CD14-positive monocyte (primary cell): ENCODE measurements around the gene IQSEC3. TPM values are rescaled to one million over a fixed set of nuclear protein-coding genes. Genes with fewer than 3 reads are reported as not detected.

ENCODE experiments used
- DNase-seq, 3 donors: peaks; one replicate each; pipeline ENCODE4 v3.0.0-alpha.2; 2011 to 2022
- H2AFZ ChIP-seq: 2 replicates; pipeline ENCODE4 v1.6.0; 2012; ENCODE audit warnings: mild to moderate bottlenecking, low read depth, low read length, inconsistent platforms; ENCODE audit not compliant: insufficient read depth, poor library complexity, severe bottlenecking
- H3K27ac ChIP-seq, 2 donors: 1 replicate in 1 of 2; 2 replicates in 1 of 2; pipeline ENCODE4 v1.5.1; 2012 to 2013; ENCODE audit warnings: low read length in 2 of 2, control low read depth in 1 of 2, inconsistent platforms in 1 of 2, low read depth in 1 of 2, mild to moderate bottlenecking in 1 of 2
- H3K27me3 ChIP-seq, 2 donors: one replicate each; pipeline versions ENCODE4 v1.6.0 to v1.6.1; 2011 to 2013; ENCODE audit warnings: low read length in 2 of 2; ENCODE audit not compliant: control insufficient read depth in 2 of 2, insufficient read depth in 2 of 2
- H3K36me3 ChIP-seq, 2 donors: replicated peaks in 1 of 2; 1 replicate in 1 of 2; 2 replicates in 1 of 2; pipeline versions ENCODE4 v1.5.1 to v1.6.1; 2012 to 2013; ENCODE audit warnings: low read length in 2 of 2, control low read depth in 1 of 2, inconsistent platforms in 1 of 2, mild to moderate bottlenecking in 1 of 2; ENCODE audit not compliant: insufficient read depth in 2 of 2, control insufficient read depth in 1 of 2
- H3K4me1 ChIP-seq, 2 donors: 1 replicate in 1 of 2; 2 replicates in 1 of 2; pipeline versions ENCODE4 v1.5.1 to v1.6.1; 2012 to 2013; ENCODE audit warnings: low read length in 2 of 2, control low read depth in 1 of 2, inconsistent platforms in 1 of 2, mild to moderate bottlenecking in 1 of 2, moderate library complexity in 1 of 2; ENCODE audit not compliant: insufficient read depth in 2 of 2, control insufficient read depth in 1 of 2
- H3K4me2 ChIP-seq: replicated peaks from 2 replicates; pipeline ENCODE3; 2012; ENCODE audit warnings: low read length, moderate library complexity, mild to moderate bottlenecking; ENCODE audit not compliant: poor library complexity, severe bottlenecking; ENCODE audit errors: extremely low read depth
- H3K4me3 ChIP-seq, 3 experiments: fragments of 200-600 bp in 1 of 3; sonication (generic) in 1 of 3; replicated peaks in 1 of 3; 1 replicate in 2 of 3; 2 replicates in 1 of 3; pipeline ENCODE4 v1.5.1; 2011 to 2013; ENCODE audit warnings: low read length in 3 of 3, mild to moderate bottlenecking in 3 of 3, control low read depth in 2 of 3, low read depth in 2 of 3, inconsistent platforms in 1 of 3, moderate library complexity in 1 of 3
- H3K79me2 ChIP-seq: 2 replicates; pipeline ENCODE4 v1.6.0; 2012; ENCODE audit warnings: mild to moderate bottlenecking, control low read depth, inconsistent platforms, low read length, moderate library complexity; ENCODE audit not compliant: insufficient read depth
- H3K9ac ChIP-seq: 2 replicates; pipeline ENCODE4 v1.6.0; 2017; ENCODE audit warnings: low read length, mild to moderate bottlenecking; ENCODE audit not compliant: insufficient read depth, poor library complexity, severe bottlenecking
- H3K9me3 ChIP-seq, 2 donors: replicated peaks in 1 of 2; 1 replicate in 1 of 2; 2 replicates in 1 of 2; pipeline versions ENCODE4 v1.5.1 to v1.6.1; 2012 to 2013; ENCODE audit warnings: low read length in 2 of 2, control low read depth in 1 of 2; ENCODE audit not compliant: control insufficient read depth in 1 of 2, insufficient read depth in 1 of 2
- H4K20me1 ChIP-seq: 2 replicates; pipeline ENCODE4 v1.6.0; 2012; ENCODE audit warnings: mild to moderate bottlenecking, low read length, control low read depth, moderate library complexity; ENCODE audit not compliant: insufficient read depth
- H3K27ac Mint-ChIP-seq, 7 donors: one replicate each; pipeline ENCODE4 v1.8.0; 2020; ENCODE audit warnings: mild to moderate bottlenecking in 7 of 7, mixed read lengths in 7 of 7, moderate library complexity in 6 of 7, inconsistent platforms in 2 of 7
- H3K27me3 Mint-ChIP-seq, 3 donors: one replicate each; pipeline ENCODE4 v1.8.0; 2021 to 2022; ENCODE audit warnings: low read depth in 3 of 3, mild to moderate bottlenecking in 3 of 3, mixed read lengths in 3 of 3, moderate library complexity in 3 of 3, inconsistent platforms in 1 of 3
- H3K36me3 Mint-ChIP-seq, 2 donors: one replicate each; pipeline ENCODE4 v1.8.0; 2020; ENCODE audit warnings: mixed read lengths in 2 of 2, inconsistent platforms in 1 of 2, mild to moderate bottlenecking in 1 of 2
- H3K4me1 Mint-ChIP-seq: one replicate; pipeline ENCODE4 v1.8.0; 2020; ENCODE audit warnings: mild to moderate bottlenecking, mixed read lengths
- H3K4me3 Mint-ChIP-seq, 2 donors: one replicate each; pipeline ENCODE4 v1.8.0; 2020; ENCODE audit warnings: mild to moderate bottlenecking in 2 of 2, mixed read lengths in 2 of 2, moderate library complexity in 1 of 2
- H3K9me3 Mint-ChIP-seq, 7 donors: one replicate each; pipeline ENCODE4 v1.8.0; 2020 to 2022; ENCODE audit warnings: mixed read lengths in 7 of 7, mild to moderate bottlenecking in 6 of 7, moderate library complexity in 6 of 7, inconsistent platforms in 2 of 7
- WGBS: methylation state at CpG from one replicate; pipeline ENCODE4 v1.1.5; 2013; ENCODE audit warnings: missing lambda C conversion rate; ENCODE audit not compliant: insufficient coverage; 5-methylcytosine and 5-hydroxymethylcytosine counted together
- intact Hi-C, 2 donors: fragments of 100-400 bp; cut with micrococcal nuclease; formaldehyde crosslinking; loops; one replicate each; pipeline versions ENCODE4 v1.15.0 to v1.15.1; 2023
- polyA plus RNA-seq, 3 donors: library from polyadenylated mRNA; depleted of rRNA in 1 of 3; unstranded in 2 of 3; stranded (reverse) in 1 of 3; fragments of 300-500 nt in 2 of 3; fragments of >200 nt in 1 of 3; fragmentation: Illumina TruSeq in 2 of 3; gene quantifications; 1 replicate in 2 of 3; 2 replicates in 1 of 3; pipeline ENCODE4 v1.2.3, GENCODE V29; 2012 to 2021
- TF ChIP-seq, protein P1 (sequence below): fragments of 200-600 bp; IDR thresholded peaks from one replicate; pipeline ENCODE4 v1.8.0; 2022; ENCODE audit warnings: antibody characterized with exemption, mild to moderate bottlenecking

Gene IQSEC3
- polyA plus RNA-seq, 3 donors: not detected

DNA sequence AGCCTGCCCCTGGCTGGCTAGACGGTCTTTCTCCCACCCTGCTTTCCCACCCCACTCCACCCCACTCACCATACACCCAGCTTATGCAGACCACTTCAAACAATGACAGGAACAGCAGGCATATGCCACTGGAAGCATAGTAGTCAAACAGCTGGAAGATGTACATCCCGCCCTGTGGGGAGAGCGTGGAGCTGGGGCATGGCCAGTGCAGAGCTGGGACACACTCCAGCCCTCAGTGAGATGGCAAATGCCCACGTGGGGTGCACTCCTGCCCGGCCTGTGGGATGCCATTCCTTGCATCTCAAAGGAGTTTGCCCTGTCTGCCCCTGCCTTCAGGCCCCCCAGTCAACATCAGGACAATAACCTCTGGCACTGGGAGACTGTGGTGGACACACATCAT lies 128.6 kb downstream of the IQSEC3 start:
- DNase-seq: no peak
- no peaks in the 10 kb centered on the region for H4K20me1 ChIP-seq
- no peaks in the 10 kb centered on the region for H3K79me2 ChIP-seq
- intact Hi-C loops: no loop called here
- no peaks in the 10 kb centered on the region for H3K27me3 ChIP-seq
- Mint-ChIP-seq H3K27ac (peak overlapping the region in 2 of 7 donors; percentile 2 to 58), H3K27me3 (peaks cover 13 to 25% (median 24%) of the 10 kb centered on the region in 3 donors), H3K4me3 (no peak overlapping the region), H3K36me3 (peaks cover 0 to 15% of the 10 kb centered on the region in 2 donors), H3K4me1 (peaks cover 3% of the 10 kb centered on the region), H3K9me3 (peaks cover 0 to 3% (median 0%) of the 10 kb centered on the region in 7 donors)
- no peaks in the 10 kb centered on the region for H3K36me3 ChIP-seq
- H3K4me3 ChIP-seq: no peak overlapping the region
- WGBS: 94% methylated on average over 5 of the region's 5 CpGs
- no peaks in the 10 kb centered on the region for H3K9me3 ChIP-seq
- H3K4me1 ChIP-seq: no peaks in the 10 kb centered on the region
- no peak overlapping the region for H2AFZ ChIP-seq
- H3K4me2 ChIP-seq: no peak overlapping the region
- TF ChIP-seq, protein P1, sequence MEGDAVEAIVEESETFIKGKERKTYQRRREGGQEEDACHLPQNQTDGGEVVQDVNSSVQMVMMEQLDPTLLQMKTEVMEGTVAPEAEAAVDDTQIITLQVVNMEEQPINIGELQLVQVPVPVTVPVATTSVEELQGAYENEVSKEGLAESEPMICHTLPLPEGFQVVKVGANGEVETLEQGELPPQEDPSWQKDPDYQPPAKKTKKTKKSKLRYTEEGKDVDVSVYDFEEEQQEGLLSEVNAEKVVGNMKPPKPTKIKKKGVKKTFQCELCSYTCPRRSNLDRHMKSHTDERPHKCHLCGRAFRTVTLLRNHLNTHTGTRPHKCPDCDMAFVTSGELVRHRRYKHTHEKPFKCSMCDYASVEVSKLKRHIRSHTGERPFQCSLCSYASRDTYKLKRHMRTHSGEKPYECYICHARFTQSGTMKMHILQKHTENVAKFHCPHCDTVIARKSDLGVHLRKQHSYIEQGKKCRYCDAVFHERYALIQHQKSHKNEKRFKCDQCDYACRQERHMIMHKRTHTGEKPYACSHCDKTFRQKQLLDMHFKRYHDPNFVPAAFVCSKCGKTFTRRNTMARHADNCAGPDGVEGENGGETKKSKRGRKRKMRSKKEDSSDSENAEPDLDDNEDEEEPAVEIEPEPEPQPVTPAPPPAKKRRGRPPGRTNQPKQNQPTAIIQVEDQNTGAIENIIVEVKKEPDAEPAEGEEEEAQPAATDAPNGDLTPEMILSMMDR: no peak
- H3K27ac ChIP-seq: no peak overlapping the region
- H3K9ac ChIP-seq: no peak overlapping the region

GRCh38 chr12:195951-196350 lies 129.4 kb downstream of the IQSEC3 start:
- Mint-ChIP-seq H3K4me1 (peaks cover 3% of the 10 kb centered on the region), H3K36me3 (peaks cover under 1 to 20% of the 10 kb centered on the region in 2 donors), H3K27ac (no peak overlapping the region), H3K27me3 (peaks cover 15 to 28% (median 21%) of the 10 kb centered on the region in 3 donors), H3K9me3 (peaks cover 0 to 3% (median 0%) of the 10 kb centered on the region in 7 donors), H3K4me3 (no peak overlapping the region)
- Histone ChIP-seq H3K4me3 (no peak overlapping the region), H3K9me3 (no peaks in the 10 kb centered on the region), H3K9ac (no peak overlapping the region), H3K27me3 (peaks cover 0 to 2% of the 10 kb centered on the region in 2 donors), H3K79me2 (no peaks in the 10 kb centered on the region), H3K27ac (no peak overlapping the region), H3K4me1 (no peaks in the 10 kb centered on the region), H3K36me3 (no peaks in the 10 kb centered on the region), H3K4me2 (no peak overlapping the region), H4K20me1 (no peaks in the 10 kb centered on the region), H2AFZ (no peak overlapping the region)
- 93% methylated on average over 7 of the region's 15 CpGs for WGBS
- intact Hi-C loops: no loop called here
- no peak for DNase-seq
- TF ChIP-seq, protein P1: no peak
